IMR-90 (cell line): ENCODE data around the gene PIK3R4. TPM values are rescaled to one million over a fixed set of nuclear protein-coding genes. Genes with fewer than 3 reads are reported as not detected.
A peak's percentile ranks its signal among the peaks of the same experiment; 100 is the strongest.

Experiments used
- ATAC-seq: fragments of 200-7000 bp; cut with Tn5 transposase; 2 replicates; pipeline ENCODE4 v1.9.1; 2020; ENCODE audit warnings: low read depth, mild to moderate bottlenecking, moderate library complexity
- BruUV-seq: library from RNA; stranded (reverse); fragments of 400-500 nt; replicated peaks from 2 replicates; lab custom pipeline; 2021; lab: Mats Ljungman, UMichigan
- CTCF ChIA-PET: fragments of 300-600 bp; formaldehyde crosslinking; extraction: SDS; loops from one replicate; lab custom pipeline; 2021; ENCODE audit warnings: antibody characterized with exemption; lab: Yijun Ruan, JAX
- POLR2A ChIA-PET: fragments of 300-600 bp; sonication (Branson Sonifier 250); formaldehyde crosslinking; loops from one replicate; lab custom pipeline; 2022; ENCODE audit warnings: antibody characterized with exemption; ENCODE audit not compliant: unreplicated experiment; lab: Charles Lee
- DNase-seq: peaks from one replicate; pipeline ENCODE4 v3.0.0; 2013
- H2AFZ ChIP-seq: replicated peaks from 2 replicates; pipeline ENCODE3; 2013; ENCODE audit warnings: low read length, mild to moderate bottlenecking; ENCODE audit not compliant: poor library complexity
- H2AK5ac ChIP-seq: 2 replicates; pipeline ENCODE4 v1.6.1; 2013; ENCODE audit warnings: low read depth, low read length, inconsistent platforms
- H2AK9ac ChIP-seq: replicated peaks from 2 replicates; pipeline ENCODE3; 2013; ENCODE audit warnings: mild to moderate bottlenecking, low read depth, low read length, moderate library complexity; ENCODE audit not compliant: poor library complexity
- H2BK120ac ChIP-seq: 2 replicates; pipeline ENCODE4 v1.6.1; 2013; ENCODE audit warnings: low read depth, low read length, inconsistent platforms
- H2BK15ac ChIP-seq: 3 replicates; pipeline ENCODE4 v1.6.1; 2013; ENCODE audit warnings: low read depth, low read length, inconsistent platforms
- H2BK20ac ChIP-seq: 2 replicates; pipeline ENCODE4 v1.6.1; 2013; ENCODE audit warnings: low read depth, mild to moderate bottlenecking, inconsistent platforms, low read length, moderate library complexity
- H2BK5ac ChIP-seq: 2 replicates; pipeline ENCODE4 v1.6.1; 2013; ENCODE audit warnings: mild to moderate bottlenecking, low read depth, low read length, inconsistent platforms; ENCODE audit not compliant: poor library complexity, severe bottlenecking
- H3K14ac ChIP-seq: replicated peaks from 2 replicates; pipeline ENCODE4 v1.6.1; 2013; ENCODE audit warnings: low read depth, low read length, inconsistent platforms
- H3K18ac ChIP-seq: 2 replicates; pipeline ENCODE4 v1.6.1; 2013; ENCODE audit warnings: low read depth, low read length, control low read depth
- H3K23ac ChIP-seq: 2 replicates; pipeline ENCODE4 v1.6.1; 2013; ENCODE audit warnings: low read depth, low read length, inconsistent platforms
- H3K27ac ChIP-seq: 2 replicates; pipeline ENCODE4 v1.5.1; 2013; ENCODE audit warnings: mild to moderate bottlenecking, control low read depth, low read length; ENCODE audit not compliant: insufficient read depth
- H3K27me3 ChIP-seq: 2 replicates; pipeline ENCODE4 v1.6.1; 2013; ENCODE audit warnings: low read length; ENCODE audit not compliant: control insufficient read depth, insufficient read depth
- H3K36me3 ChIP-seq: 2 replicates; pipeline ENCODE4 v1.6.1; 2013; ENCODE audit warnings: low read length, mixed read lengths; ENCODE audit not compliant: control insufficient read depth, insufficient read depth
- H3K4ac ChIP-seq: 2 replicates; pipeline ENCODE4 v1.6.1; 2013; ENCODE audit warnings: low read depth, low read length, inconsistent platforms
- H3K4me1 ChIP-seq: 2 replicates; pipeline ENCODE4 v1.6.1; 2013; ENCODE audit warnings: low read length, mixed read lengths; ENCODE audit not compliant: control insufficient read depth, insufficient read depth
- H3K4me2 ChIP-seq: 2 replicates; pipeline ENCODE4 v1.6.1; 2013; ENCODE audit warnings: low read depth, mild to moderate bottlenecking, control low read depth, low read length, moderate library complexity
- H3K4me3 ChIP-seq: 2 replicates; pipeline ENCODE4 v1.5.1; 2013; ENCODE audit warnings: low read depth, mild to moderate bottlenecking, control low read depth, low read length, moderate library complexity; ENCODE audit not compliant: insufficient read depth
- H3K56ac ChIP-seq: 2 replicates; pipeline ENCODE4 v1.6.1; 2013; ENCODE audit warnings: low read length, inconsistent platforms; ENCODE audit not compliant: insufficient read depth; ENCODE audit errors: extremely low read depth
- H3K79me1 ChIP-seq, 2 experiments: 2 replicates each; pipeline ENCODE4 v1.6.1; 2013; ENCODE audit warnings: low read length in 2 of 2, inconsistent platforms in 1 of 2, low read depth in 1 of 2
- H3K9ac ChIP-seq: 2 replicates; pipeline ENCODE4 v1.6.1; 2013; ENCODE audit warnings: low read depth, low read length, control low read depth
- H3K9me1 ChIP-seq: 2 replicates; pipeline ENCODE4 v1.6.1; 2013; ENCODE audit warnings: low read length, inconsistent platforms; ENCODE audit not compliant: insufficient read depth
- H3K9me3 ChIP-seq: 2 replicates; pipeline ENCODE4 v1.6.1; 2013; ENCODE audit warnings: low read length; ENCODE audit not compliant: control insufficient read depth, insufficient read depth
- H4K20me1 ChIP-seq: 2 replicates; pipeline ENCODE4 v1.6.1; 2013; ENCODE audit warnings: low read length, inconsistent platforms; ENCODE audit not compliant: insufficient read depth
- H4K5ac ChIP-seq: 2 replicates; pipeline ENCODE4 v1.6.1; 2013; ENCODE audit warnings: mild to moderate bottlenecking, low read depth, low read length, control low read depth
- H4K8ac ChIP-seq, 2 experiments: 2 replicates each; pipeline ENCODE4 v1.6.1; 2013; ENCODE audit warnings: low read depth in 2 of 2, low read length in 2 of 2, control low read depth in 1 of 2, inconsistent platforms in 1 of 2
- H4K91ac ChIP-seq: 2 replicates; pipeline ENCODE4 v1.6.1; 2013; ENCODE audit warnings: low read depth, low read length, inconsistent platforms; ENCODE audit not compliant: insufficient read depth
- CTCF ChIP-seq: conservative IDR thresholded peaks from 2 replicates; pipeline ENCODE4 v1.5.1; 2012; ENCODE audit warnings: mild to moderate bottlenecking, low read depth, low read length, improper control_type of control experiment
- FOS ChIP-seq: fragments of 150-350 bp; IDR thresholded peaks from 2 replicates; pipeline ENCODE4 v1.6.1; 2016; ENCODE audit warnings: low read depth, low read length
- MAFK ChIP-seq: IDR thresholded peaks from 2 replicates; pipeline ENCODE4 v1.6.1; 2012; ENCODE audit warnings: low read depth, low read length, improper control_type of control experiment
- MAZ ChIP-seq: IDR thresholded peaks from 2 replicates; pipeline ENCODE4 v1.6.1; 2012; ENCODE audit warnings: low read depth, mild to moderate bottlenecking, low read length, improper control_type of control experiment, moderate library complexity, borderline replicate concordance
- POLR2A ChIP-seq: IDR thresholded peaks from 2 replicates; pipeline ENCODE4 v1.6.1; 2012; ENCODE audit warnings: mild to moderate bottlenecking, low read depth, low read length
- RCOR1 ChIP-seq: IDR thresholded peaks from 2 replicates; pipeline ENCODE4 v1.6.1; 2012; ENCODE audit warnings: mild to moderate bottlenecking, low read length, improper control_type of control experiment; ENCODE audit not compliant: insufficient replicate concordance
- RFX5 ChIP-seq: IDR thresholded peaks from 2 replicates; pipeline ENCODE4 v1.8.0; 2012; ENCODE audit warnings: low read depth, mild to moderate bottlenecking, low read length, moderate library complexity
- SMC3 ChIP-seq: fragments of 150-350 bp; IDR thresholded peaks from 2 replicates; pipeline ENCODE4 v1.6.1; 2016; ENCODE audit warnings: low read depth, mild to moderate bottlenecking, antibody characterized with exemption, low read length, moderate library complexity
- WGBS, 2 experiments: methylation state at CpG; one replicate each; pipeline versions ENCODE4 v1.1.5 to v1.1.7; 2013; ENCODE audit warnings: missing lambda C conversion rate in 2 of 2; ENCODE audit not compliant: insufficient read length in 1 of 2; ENCODE audit errors: extremely low coverage in 2 of 2; 5-methylcytosine and 5-hydroxymethylcytosine counted together
- dilution Hi-C: fragments of 300-500 bp; cut with HindIII; formaldehyde crosslinking; loops from one replicate; pipeline ENCODE4 v1.14.3; 2018; ENCODE audit warnings: low sequenced_read_pairs; ENCODE audit not compliant: unreplicated experiment
- in situ Hi-C: fragments of 300-500 bp; cut with MboI; formaldehyde crosslinking; loops from 3 replicates; pipeline ENCODE4 v1.14.3; 2019; ENCODE audit warnings: low sequenced_read_pairs, inconsistent platforms, mixed read lengths
- intact Hi-C: fragments of 100-400 bp; cut with micrococcal nuclease; formaldehyde crosslinking; loops from 2 replicates; pipeline ENCODE4 v1.10.0; 2022
- polyA plus RNA-seq, 3 experiments: library from polyadenylated mRNA; depleted of rRNA; stranded (reverse); fragments of >200 nt; gene quantifications; 2 replicates each; pipeline ENCODE4 v1.2.3, GENCODE V29; 2012; ENCODE audit warnings: low replicate concordance in 1 of 3
- total RNA-seq: library from RNA; depleted of rRNA; stranded (reverse); fragments of >200 nt; gene quantifications from 2 replicates; pipeline ENCODE4 v1.2.3, GENCODE V29; 2012

The PIK3R4 gene
- total and polyA plus RNA-seq, 2 of the 4 experiments (the other 2 are of a cell fraction), result 19.7 to 27.2 TPM

- no peak overlapping the region for H4K91ac ChIP-seq
- no TSS peak for BruUV-seq
- no peak overlapping the region for H2BK5ac ChIP-seq
- in situ Hi-C loops (loop anchor here (5.0 to 25.0 kb wide), 3 partner anchors 144 to 739 kb away; partner anchors contain the start of gene ATP2C1), intact Hi-C loops (loop anchor here (5.0 to 10.0 kb wide), 3 partner anchors 64 to 279 kb away; partner anchors contain the start of genes ASTE1 and NEK11), dilution Hi-C loops (no loop called here)
- H2AFZ ChIP-seq, result no peak overlapping the region
- H3K4me3 ChIP-seq, result no peak overlapping the region
- no peak overlapping the region for H3K23ac ChIP-seq
- no peak overlapping the region for H3K9ac ChIP-seq
- H4K5ac ChIP-seq, result 0 out of 2 replicates have a peak overlapping the region, but pooled peaks have one; percentile 35
- H2AK9ac ChIP-seq, result no peak overlapping the region
- no peaks in the 10 kb centered on the region for H4K20me1 ChIP-seq
- no peak overlapping the region for H3K27ac ChIP-seq
- TF ChIP-seq RCOR1 (no peak), SMC3 (no peak), CTCF (no peak), MAFK (no peak), POLR2A (no peak), RFX5 (no peak), FOS (no peak), MAZ (no peak)
- WGBS, 2 experiments, result no CpG with 5 or more reads among the region's 3 CpGs
- H2BK20ac ChIP-seq, result no peak overlapping the region
- ATAC-seq (no peak), DNase-seq (no peak)
- no peaks in the 10 kb centered on the region for H3K9me3 ChIP-seq
- H3K14ac ChIP-seq, result no peak overlapping the region
- ChIA-PET POLR2A (no interaction called here), CTCF (interaction anchor here (0.6 to 1.6 kb wide), 2 partner anchors 12 to 34 kb away, joined by 3 to 4 read pairs; no protein-coding TSS in a partner anchor)
- no peak overlapping the region for H2BK15ac ChIP-seq
- no peak overlapping the region for H4K8ac ChIP-seq
- peaks cover 8 to 13% of the 10 kb centered on the region in 2 experiments; a peak in 2 of 4 replicates for H3K79me1 ChIP-seq
- no peak overlapping the region for H2AK5ac ChIP-seq
- 0 out of 2 replicates have a peak, but pooled peaks cover 2% of the 10 kb centered on the region for H3K9me1 ChIP-seq
- H3K27me3 ChIP-seq, result no peaks in the 10 kb centered on the region
- no peaks in the 10 kb centered on the region for H3K36me3 ChIP-seq
- no peak overlapping the region for H3K56ac ChIP-seq
- H2BK120ac ChIP-seq, result no peak overlapping the region
- no peak overlapping the region for H3K18ac ChIP-seq
- no peaks in the 10 kb centered on the region for H3K4me1 ChIP-seq
- H3K4ac ChIP-seq, result no peak overlapping the region
- peak overlapping the region; percentile 17; the same call in 1 of the 2 replicates for H3K4me2 ChIP-seq
These were observed 1.8 kb upstream of the PIK3R4 start for GRCh38 chr3:130748467-130748861.
